Mucosa of descending colon (tissue), 3 donors: Measurements from ENCODE around the gene L3MBTL3. TPM values are rescaled to one million over a fixed set of nuclear protein-coding genes. Genes with fewer than 3 reads are reported as not detected.

Source experiments
- ATAC-seq: fragments of 200-7000 bp; cut with Tn5 transposase; one replicate; pipeline ENCODE4 v1.9.1; 2020; ENCODE audit warnings: mild to moderate bottlenecking, moderate library complexity
- DNase-seq, 3 donors: peaks; one replicate each; pipeline ENCODE4 v3.0.0-alpha.2; 2020
- H3K36me3 ChIP-seq: fragments of 200-600 bp; one replicate; pipeline ENCODE4 v1.8.0; 2021; ENCODE audit warnings: low read depth, mild to moderate bottlenecking
- H3K4me1 ChIP-seq: fragments of 200-600 bp; one replicate; pipeline ENCODE4 v1.8.0; 2021; ENCODE audit warnings: low read depth, mild to moderate bottlenecking
- H3K4me3 ChIP-seq: fragments of 200-600 bp; one replicate; pipeline ENCODE4 v1.8.0; 2021; ENCODE audit warnings: mild to moderate bottlenecking
- H3K9me3 ChIP-seq: fragments of 200-600 bp; one replicate; pipeline ENCODE4 v1.8.0; 2021; ENCODE audit warnings: mild to moderate bottlenecking
- CTCF ChIP-seq: fragments of 200-600 bp; IDR thresholded peaks from one replicate; pipeline ENCODE4 v1.8.0; 2022; ENCODE audit warnings: antibody characterized with exemption, mild to moderate bottlenecking
- intact Hi-C, 2 donors: fragments of 100-400 bp; cut with DNase I in 1 of 2; cut with micrococcal nuclease in 1 of 2; formaldehyde crosslinking; loops; one replicate each; pipeline versions ENCODE4 v1.11.0 to v1.11.1; 2022; cut with DNase I, micrococcal nuclease
- total RNA-seq, 3 donors: library from RNA; stranded (reverse); fragmentation: NEBNext Ultra II Directional in 2 of 3; extraction: Animal tissue kit (Norgen Biotek cat#: 25700) in 2 of 3; gene quantifications; one replicate each; pipeline versions ENCODE4 v1.2.1 to v1.2.4, GENCODE V29; 2021 to 2023
- donor health status: DM: no; HTN: no; CAD: no; lungs with moderate emphysema.
- donor health status: DM: no; HTN: no; CAD: no.
- donor health status: DM: no; HTN: yes; CAD: no.

L3MBTL3 gene
- total RNA-seq, 3 donors from 2014 or later: 9.2 to 13.0 (median 11.1) TPM

- Histone ChIP-seq H3K9me3 (no peaks in the 10 kb centered on the region), H3K4me1 (no peaks in the 10 kb centered on the region), H3K4me3 (no peak overlapping the region), H3K36me3 (no peaks in the 10 kb centered on the region)
- TF ChIP-seq CTCF: no peak
- intact Hi-C loops: no loop called here
- no peak for DNase-seq
- no peak for ATAC-seq
Observed at GRCh38 chr6:130063806-130064205, 45.4 kb downstream of the L3MBTL3 start.

- no peaks in the 10 kb centered on the region for H3K36me3 ChIP-seq
- H3K9me3 ChIP-seq: no peaks in the 10 kb centered on the region
- no peaks in the 10 kb centered on the region for H3K4me1 ChIP-seq
- ATAC-seq (no peak), DNase-seq (no peak)
- no peak for TF ChIP-seq CTCF
- no peak overlapping the region for H3K4me3 ChIP-seq
- intact Hi-C loops: no loop called here
Observed at GRCh38 chr6:130065609-130066156, 47.3 kb downstream of the L3MBTL3 start.

GRCh38 chr6:130069485-130069884, 51.1 kb downstream of the L3MBTL3 start:
- intact Hi-C loops: no loop called here
- TF ChIP-seq CTCF: no peak

GRCh38 chr6:130070326-130070725, 51.9 kb downstream of the L3MBTL3 start:
- Histone ChIP-seq H3K9me3 (no peaks in the 10 kb centered on the region), H3K4me1 (no peaks in the 10 kb centered on the region), H3K36me3 (no peaks in the 10 kb centered on the region), H3K4me3 (no peak overlapping the region)
- TF ChIP-seq CTCF: no peak
- DNase-seq (no peak), ATAC-seq (no peak)
- intact Hi-C loops: no loop called here

More at GRCh38 chr6:130069485-130069884, 51.1 kb downstream of the L3MBTL3 start:
- no peaks in the 10 kb centered on the region for H3K9me3 ChIP-seq
- no peaks in the 10 kb centered on the region for H3K36me3 ChIP-seq
- H3K4me1 ChIP-seq: no peaks in the 10 kb centered on the region
- no peak overlapping the region for H3K4me3 ChIP-seq
- DNase-seq (no peak), ATAC-seq (no peak)

- Histone ChIP-seq H3K4me1 (no peaks in the 10 kb centered on the region), H3K9me3 (no peaks in the 10 kb centered on the region), H3K36me3 (no peaks in the 10 kb centered on the region), H3K4me3 (no peak overlapping the region)
- no peak for TF ChIP-seq CTCF
- intact Hi-C loops: no loop called here
- DNase-seq: no peak
- ATAC-seq: no peak
Observed at GRCh38 chr6:130070792-130071191, 52.4 kb downstream of the L3MBTL3 start.

- no peaks in the 10 kb centered on the region for H3K36me3 ChIP-seq
- H3K4me3 ChIP-seq: no peak overlapping the region
- intact Hi-C loops: no loop called here
- no peaks in the 10 kb centered on the region for H3K4me1 ChIP-seq
- H3K9me3 ChIP-seq: no peaks in the 10 kb centered on the region
- ATAC-seq: no peak
- no peak for TF ChIP-seq CTCF
- no peak for DNase-seq
Observed at GRCh38 chr6:130075879-130076460, 57.6 kb downstream of the L3MBTL3 start.
